Uterus (tissue), 4 donors: Measurements from ENCODE around the gene SLC26A2. TPM values are rescaled to one million over a fixed set of nuclear protein-coding genes. Genes with fewer than 3 reads are reported as not detected.
"Not testable (repeated sequence)": the region's sequence is repeated elsewhere in the genome, so short reads cannot be mapped to it uniquely, and the experiment has no call there.

Source experiments
- DNase-seq, 2 donors: peaks; one replicate each; pipeline ENCODE4 v3.0.0-alpha.2; 2019 to 2020
- H3K27ac ChIP-seq, 2 donors: fragments of 200-600 bp; sonication (generic); 1 replicate in 1 of 2; 2 replicates in 1 of 2; pipeline ENCODE4 v1.5.1; 2016 to 2018
- H3K27me3 ChIP-seq, 2 donors: fragments of 200-600 bp; sonication (generic); one replicate each; pipeline ENCODE4 v1.5.1; 2018 to 2019; ENCODE audit warnings: control low read depth in 1 of 2
- H3K36me3 ChIP-seq, 2 donors: fragments of 200-600 bp; sonication (generic); one replicate each; pipeline ENCODE4 v1.5.1; 2019; ENCODE audit warnings: control low read depth in 1 of 2
- H3K4me1 ChIP-seq, 2 donors: fragments of 200-600 bp; sonication (generic); one replicate each; pipeline ENCODE4 v1.5.1; 2018 to 2019; ENCODE audit warnings: control low read depth in 1 of 2
- H3K4me3 ChIP-seq, 2 donors: fragments of 200-600 bp; sonication (generic); 1 replicate in 1 of 2; 2 replicates in 1 of 2; pipeline ENCODE4 v1.5.1; 2018 to 2019; ENCODE audit warnings: mild to moderate bottlenecking in 1 of 2
- H3K9me3 ChIP-seq, 2 donors: fragments of 200-600 bp; sonication (generic); one replicate each; pipeline ENCODE4 v1.5.1; 2019; ENCODE audit warnings: control low read depth in 1 of 2
- POLR2A ChIP-seq, 2 donors: fragments of 450-650 bp; IDR thresholded peaks; one replicate each; pipeline ENCODE4 v1.6.1; 2016; ENCODE audit warnings: antibody characterized with exemption in 2 of 2, mild to moderate bottlenecking in 1 of 2, moderate library complexity in 1 of 2
- intact Hi-C: fragments of 100-400 bp; cut with DNase I; formaldehyde crosslinking; loops from one replicate; pipeline ENCODE4 v1.15.1; 2023; ENCODE audit warnings: low total_unique reads
- total RNA-seq, 4 donors: library from RNA; depleted of rRNA in 3 of 4; stranded (reverse); fragments of >200 nt in 3 of 4; gene quantifications; one replicate each; pipeline versions ENCODE4 v1.1.0 to v1.2.4, GENCODE V29; 2014 to 2023
- TF ChIP-seq, protein P1 (sequence below), 4 experiments: fragments of 200-600 bp in 2 of 4; fragments of 450-650 bp in 2 of 4; sonication (generic) in 2 of 4; IDR thresholded peaks; one replicate each; pipeline ENCODE4 v1.5.1; 2016 to 2019; ENCODE audit warnings: antibody characterized with exemption in 4 of 4, mild to moderate bottlenecking in 2 of 4, moderate library complexity in 1 of 4
- donor health status: DM: yes; HTN: yes; CAD: no.

Gene SLC26A2
- total RNA-seq, 4 donors from 2014 or later: 4.6 to 42.9 (median 15.6) TPM

DNA sequence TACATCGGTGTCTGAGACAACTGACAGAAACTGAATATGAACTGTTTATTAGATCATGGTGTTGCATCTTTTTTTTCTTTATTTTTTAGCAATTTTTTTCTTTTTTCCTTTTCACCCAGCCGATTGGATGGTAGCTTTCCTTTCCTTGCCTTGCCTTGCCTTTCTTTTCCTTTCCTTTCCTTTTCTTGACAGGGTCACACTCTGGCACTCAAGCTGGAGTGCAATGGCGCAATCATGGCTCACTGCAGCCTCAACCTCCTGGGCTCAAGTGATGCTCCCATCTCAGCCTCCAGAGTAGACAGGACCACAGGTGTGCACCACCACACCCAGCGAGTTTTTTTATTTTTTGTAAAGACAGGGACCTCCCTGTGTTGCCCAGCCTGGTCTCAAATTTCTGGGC is 18.8 kb upstream of the SLC26A2 start:
- Histone ChIP-seq H3K4me3 (no peak overlapping the region), H3K27me3 (no peaks in the 10 kb centered on the region), H3K4me1 (no peaks in the 10 kb centered on the region), H3K36me3 (no peaks in the 10 kb centered on the region), H3K9me3 (no peaks in the 10 kb centered on the region), H3K27ac (no peak overlapping the region)
- TF ChIP-seq, protein P1, sequence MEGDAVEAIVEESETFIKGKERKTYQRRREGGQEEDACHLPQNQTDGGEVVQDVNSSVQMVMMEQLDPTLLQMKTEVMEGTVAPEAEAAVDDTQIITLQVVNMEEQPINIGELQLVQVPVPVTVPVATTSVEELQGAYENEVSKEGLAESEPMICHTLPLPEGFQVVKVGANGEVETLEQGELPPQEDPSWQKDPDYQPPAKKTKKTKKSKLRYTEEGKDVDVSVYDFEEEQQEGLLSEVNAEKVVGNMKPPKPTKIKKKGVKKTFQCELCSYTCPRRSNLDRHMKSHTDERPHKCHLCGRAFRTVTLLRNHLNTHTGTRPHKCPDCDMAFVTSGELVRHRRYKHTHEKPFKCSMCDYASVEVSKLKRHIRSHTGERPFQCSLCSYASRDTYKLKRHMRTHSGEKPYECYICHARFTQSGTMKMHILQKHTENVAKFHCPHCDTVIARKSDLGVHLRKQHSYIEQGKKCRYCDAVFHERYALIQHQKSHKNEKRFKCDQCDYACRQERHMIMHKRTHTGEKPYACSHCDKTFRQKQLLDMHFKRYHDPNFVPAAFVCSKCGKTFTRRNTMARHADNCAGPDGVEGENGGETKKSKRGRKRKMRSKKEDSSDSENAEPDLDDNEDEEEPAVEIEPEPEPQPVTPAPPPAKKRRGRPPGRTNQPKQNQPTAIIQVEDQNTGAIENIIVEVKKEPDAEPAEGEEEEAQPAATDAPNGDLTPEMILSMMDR (IDR thresholded peaks at IDR 0.05): no peak
- TF ChIP-seq POLR2A (IDR thresholded peaks at IDR 0.05): no peak
- no peak for DNase-seq
- intact Hi-C loops: no loop called here

DNA sequence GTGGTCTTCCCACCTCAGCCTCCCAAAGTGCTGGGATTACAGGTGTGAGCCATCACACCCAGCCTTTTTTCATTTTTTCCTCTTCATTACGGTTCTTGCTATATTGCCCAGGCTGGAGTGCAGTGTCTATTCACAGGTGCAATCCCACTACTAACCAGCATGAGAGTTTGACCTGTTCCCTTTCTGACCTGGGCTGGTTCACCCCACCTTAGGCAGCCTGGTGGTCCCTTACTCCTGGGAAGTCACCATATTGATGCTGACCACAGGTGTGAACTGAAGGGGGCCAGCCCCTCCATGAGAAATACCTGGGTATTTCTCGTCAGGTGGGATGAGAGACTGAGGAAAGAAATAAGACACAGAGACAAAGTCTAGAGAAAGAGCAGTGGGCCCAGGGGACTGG is 18.4 kb upstream of the SLC26A2 start:
- H3K36me3 ChIP-seq: no peaks in the 10 kb centered on the region
- TF ChIP-seq POLR2A (IDR thresholded peaks at IDR 0.05): no peak
- TF ChIP-seq, protein P1 (IDR thresholded peaks at IDR 0.05): no peak
- H3K4me1 ChIP-seq: no peaks in the 10 kb centered on the region
- intact Hi-C loops: no loop called here
- H3K9me3 ChIP-seq: no peaks in the 10 kb centered on the region
- no peak overlapping the region for H3K4me3 ChIP-seq
- no peaks in the 10 kb centered on the region for H3K27me3 ChIP-seq
- H3K27ac ChIP-seq: no peak overlapping the region
- no peak for DNase-seq

DNA sequence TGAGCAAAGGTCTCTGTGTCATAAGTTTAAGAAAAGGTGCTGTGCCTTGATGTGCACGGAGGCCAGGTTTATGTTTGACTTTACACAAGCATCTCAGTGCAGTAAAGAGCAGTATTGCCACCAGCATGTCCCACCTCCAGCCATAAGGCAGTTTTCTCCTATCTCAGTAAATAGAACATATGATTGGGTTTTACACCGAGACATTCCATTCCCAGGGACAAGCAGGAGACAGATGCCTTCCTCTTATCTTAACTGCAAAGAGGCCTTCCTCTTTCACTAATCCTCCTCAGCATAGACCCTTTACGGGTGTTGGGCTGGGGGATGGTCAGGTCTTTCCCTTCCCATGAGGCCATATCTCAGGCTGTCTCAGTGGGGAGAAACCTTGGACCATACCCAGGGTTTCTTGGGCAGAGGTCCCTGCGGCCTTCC is 17.8 kb upstream of the SLC26A2 start:
- intact Hi-C loops, H3K36me3 ChIP-seq, H3K27ac ChIP-seq, H3K4me3 ChIP-seq, H3K9me3 ChIP-seq, H3K4me1 ChIP-seq, H3K27me3 ChIP-seq, DNase-seq: not testable (repeated sequence)

DNA sequence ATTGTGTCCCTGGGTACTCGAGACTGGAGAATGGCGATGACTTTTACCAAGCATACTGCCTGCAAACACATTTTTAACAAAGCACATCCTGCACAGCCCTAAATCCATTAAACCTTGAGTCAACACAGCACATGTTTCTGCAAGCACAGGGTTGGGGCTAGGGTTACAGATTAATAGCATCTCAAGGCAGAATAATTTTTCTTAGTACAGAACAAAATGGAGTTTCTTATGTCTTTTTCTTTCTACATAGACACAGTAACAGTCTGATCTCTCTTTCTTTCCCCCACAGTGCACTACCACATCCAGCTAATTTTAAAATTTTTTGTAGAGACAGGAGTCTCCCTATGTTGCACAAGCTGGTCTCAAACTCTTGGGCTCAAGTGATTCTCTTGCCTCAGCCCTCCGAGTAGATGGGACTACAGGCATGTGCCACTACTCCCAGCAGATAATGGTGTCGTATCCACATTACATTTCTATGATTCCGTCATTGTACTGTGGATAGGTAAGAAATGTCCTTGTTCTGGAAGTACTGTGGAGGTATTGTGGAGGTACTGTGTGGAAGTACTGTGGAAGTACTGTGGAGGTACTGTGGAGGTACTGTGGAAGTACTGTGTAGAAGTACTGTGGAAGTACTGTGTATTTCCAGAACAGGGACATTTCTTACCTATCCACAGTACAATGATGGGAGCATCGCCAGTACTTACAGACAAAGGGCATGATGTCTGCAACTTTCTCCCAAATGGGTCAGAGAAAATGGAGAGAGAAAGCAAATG is 17.2 kb upstream of the SLC26A2 start:
- H3K36me3 ChIP-seq, H3K27ac ChIP-seq, H3K9me3 ChIP-seq, H3K4me1 ChIP-seq, intact Hi-C loops, DNase-seq, H3K4me3 ChIP-seq, H3K27me3 ChIP-seq: not testable (repeated sequence)

DNA sequence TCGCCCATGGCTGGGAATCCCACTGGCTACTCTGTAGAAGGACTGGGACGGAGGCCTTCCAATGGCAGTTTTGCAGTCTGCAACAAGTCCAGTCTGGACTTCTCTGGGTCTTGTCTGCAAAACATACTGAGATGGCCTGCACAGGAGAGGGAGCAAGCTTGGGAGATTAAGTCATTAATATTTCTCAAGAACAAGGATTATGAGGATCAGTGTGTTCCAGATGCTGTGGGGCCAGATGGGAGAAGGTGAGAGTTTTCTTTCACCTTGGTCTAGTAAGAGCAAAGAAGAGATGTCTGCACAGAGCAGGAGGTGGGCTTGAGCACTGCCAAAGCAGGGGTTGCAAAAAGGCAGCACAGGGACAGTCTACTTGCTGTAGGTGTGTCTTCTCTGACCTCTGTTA is 15.9 kb upstream of the SLC26A2 start, which contains the start of gene PDE6A:
Gene PDE6A (minus strand): TSS at position 128 of the 400 bp plus-strand sequence. CDS start 120 bp downstream, at position 8.
- Histone ChIP-seq H3K27me3 (no peaks in the 10 kb centered on the region), H3K4me3 (no peak within 1 kb of the TSS), H3K9me3 (no peaks in the 10 kb centered on the region), H3K36me3 (no peaks in the 10 kb centered on the region), H3K27ac (no peak within 1 kb of the TSS), H3K4me1 (no peaks in the 10 kb centered on the region)
- intact Hi-C loops: no loop called here
- no peak for DNase-seq
- TF ChIP-seq, protein P1 (IDR thresholded peaks at IDR 0.05): no peak
- no peak for TF ChIP-seq POLR2A (IDR thresholded peaks at IDR 0.05)

DNA sequence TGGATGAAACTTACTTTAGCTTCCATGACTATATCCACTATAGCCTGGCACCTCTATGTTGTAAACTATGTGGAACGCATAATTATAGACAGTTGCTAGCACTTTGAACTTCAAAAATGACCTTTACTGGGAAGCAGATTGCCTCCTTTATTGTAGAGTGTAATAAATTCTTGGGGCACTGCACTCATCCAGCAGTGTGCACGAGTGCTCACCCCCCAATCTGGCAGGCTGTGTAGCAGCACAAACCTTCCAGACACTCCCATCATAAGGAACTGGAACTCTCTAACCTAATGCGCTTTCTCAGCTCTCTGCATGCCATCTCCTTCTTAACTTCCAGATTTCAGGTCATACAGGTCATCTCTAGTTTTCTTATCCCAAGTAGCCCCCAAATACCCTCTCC is 14.4 kb upstream of the SLC26A2 start:
- H3K27me3 ChIP-seq: no peaks in the 10 kb centered on the region
- H3K4me3 ChIP-seq: no peak overlapping the region
- DNase-seq: no peak
- intact Hi-C loops: no loop called here
- no peaks in the 10 kb centered on the region for H3K9me3 ChIP-seq
- TF ChIP-seq, protein P1 (IDR thresholded peaks at IDR 0.05): no peak
- no peak for TF ChIP-seq POLR2A (IDR thresholded peaks at IDR 0.05)
- H3K4me1 ChIP-seq: no peaks in the 10 kb centered on the region
- no peaks in the 10 kb centered on the region for H3K36me3 ChIP-seq
- H3K27ac ChIP-seq: no peak overlapping the region
